BLaER1 treated with 17β-estradiol and CSF1 and Interleukin-3, amounts not matched to agents 10 nM and 100 nM (cell line): ENCODE results near the gene NPHP4.

ENCODE experiments used
- H3K27ac ChIP-seq, 11 experiments: shearing (Covaris generic); formaldehyde crosslinking; 2 replicates each; pipeline ENCODE4 v1.8.1; 2022
- H3K27me3 ChIP-seq, 11 experiments: shearing (Covaris generic); formaldehyde crosslinking; 2 replicates each; pipeline ENCODE4 v1.8.1; 2022
- H3K36me3 ChIP-seq, 11 experiments: shearing (Covaris generic); formaldehyde crosslinking; 2 replicates each; pipeline ENCODE4 v1.8.1; 2022
- H3K4me1 ChIP-seq, 10 experiments: shearing (Covaris generic); formaldehyde crosslinking; 2 replicates each; pipeline ENCODE4 v1.8.1; 2022
- H3K4me2 ChIP-seq, 11 experiments: shearing (Covaris generic); formaldehyde crosslinking; 2 replicates each; pipeline ENCODE4 v1.8.1; 2022
- H3K4me3 ChIP-seq, 10 experiments: shearing (Covaris generic); formaldehyde crosslinking; 2 replicates each; pipeline ENCODE4 v1.8.1; 2022
- H3K9ac ChIP-seq, 11 experiments: shearing (Covaris generic); formaldehyde crosslinking; 2 replicates each; pipeline ENCODE4 v1.8.1; 2022
- H3K9me3 ChIP-seq, 11 experiments: shearing (Covaris generic); formaldehyde crosslinking; replicated peaks in 1 of 11; 2 replicates each; pipeline ENCODE4 v1.8.1; 2022
- H4K20me1 ChIP-seq, 11 experiments: shearing (Covaris generic); formaldehyde crosslinking; 2 replicates each; pipeline ENCODE4 v1.8.1; 2022
- Cebpa-rat ChIP-seq, 11 experiments: shearing (Covaris generic); IDR thresholded peaks; 2 replicates each; pipeline ENCODE4 v1.8.1; 2022

Gene NPHP4

DNA sequence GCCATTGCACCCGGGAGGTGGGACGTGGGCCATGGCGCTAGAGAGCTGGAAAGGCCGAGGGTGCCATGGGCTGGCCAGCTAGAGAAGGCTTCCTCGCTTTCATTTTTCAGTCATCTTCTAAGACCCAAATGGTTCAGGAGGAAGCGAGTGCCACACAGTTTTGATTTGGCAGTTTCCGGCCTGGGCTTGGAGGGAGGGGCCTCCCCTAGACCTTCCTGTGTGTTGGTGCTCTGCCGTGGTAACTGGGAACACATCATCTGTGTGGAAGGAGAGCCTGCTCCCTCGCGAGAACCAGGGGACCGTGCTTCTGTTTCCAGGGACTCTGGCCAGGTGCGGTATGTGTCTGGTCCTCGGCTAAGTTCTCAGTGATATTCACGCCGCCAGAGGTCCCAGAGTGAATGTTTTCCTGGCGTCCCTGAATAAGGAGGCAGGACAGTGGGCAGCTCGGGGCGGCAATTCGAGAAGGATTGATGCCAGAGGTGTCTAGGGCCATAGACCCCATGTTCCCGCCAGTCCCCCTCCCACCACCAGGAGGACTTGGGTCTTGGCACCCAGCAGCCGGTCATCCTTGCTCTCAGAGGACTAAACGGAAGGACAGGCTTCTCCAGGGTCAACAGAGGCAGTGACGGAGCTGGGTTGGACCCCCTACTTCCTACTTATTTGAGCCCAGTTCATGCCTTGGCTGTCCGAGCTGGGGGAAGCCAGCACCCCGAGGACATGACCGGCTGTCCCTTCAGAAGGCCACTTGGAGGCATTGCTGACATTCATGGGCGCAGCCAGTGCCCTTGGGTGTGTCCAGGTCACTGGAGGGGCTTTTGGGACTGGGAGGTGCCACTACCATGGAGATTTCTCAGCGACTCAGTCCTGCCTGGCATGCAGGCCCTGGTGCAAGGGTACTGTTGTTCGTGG, 2.7 kb upstream of the NPHP4 start:
- Histone ChIP-seq H3K4me1 (peaks cover 43 to 66% (median 61%) of the 10 kb centered on the region in 10 experiments), H4K20me1 (peaks cover 0 to 84% (median 58%) of the 10 kb centered on the region in 11 experiments; a peak in 17 of 22 replicates), H3K36me3 (peaks cover 0 to 29% (median 14%) of the 10 kb centered on the region in 11 experiments; a peak in 13 of 22 replicates), H3K4me3 (peak overlapping the region in 9 of 10 experiments; percentile 62 to 87 (median 76); a peak in 17 of 20 replicates), H3K4me2 (peak overlapping the region; percentile 95 to 99 (median 99)), H3K27me3 (no peaks in the 10 kb centered on the region), H3K9ac (peak overlapping the region in 8 of 11 experiments; percentile 8 to 95 (median 92); a peak in 13 of 22 replicates), H3K27ac (peak overlapping the region in 8 of 11 experiments; percentile 51 to 96 (median 76); a peak in 16 of 22 replicates), H3K9me3 (no peaks in the 10 kb centered on the region)
- TF ChIP-seq Cebpa-rat (IDR thresholded peaks at IDR 0.05) = no peak

DNA sequence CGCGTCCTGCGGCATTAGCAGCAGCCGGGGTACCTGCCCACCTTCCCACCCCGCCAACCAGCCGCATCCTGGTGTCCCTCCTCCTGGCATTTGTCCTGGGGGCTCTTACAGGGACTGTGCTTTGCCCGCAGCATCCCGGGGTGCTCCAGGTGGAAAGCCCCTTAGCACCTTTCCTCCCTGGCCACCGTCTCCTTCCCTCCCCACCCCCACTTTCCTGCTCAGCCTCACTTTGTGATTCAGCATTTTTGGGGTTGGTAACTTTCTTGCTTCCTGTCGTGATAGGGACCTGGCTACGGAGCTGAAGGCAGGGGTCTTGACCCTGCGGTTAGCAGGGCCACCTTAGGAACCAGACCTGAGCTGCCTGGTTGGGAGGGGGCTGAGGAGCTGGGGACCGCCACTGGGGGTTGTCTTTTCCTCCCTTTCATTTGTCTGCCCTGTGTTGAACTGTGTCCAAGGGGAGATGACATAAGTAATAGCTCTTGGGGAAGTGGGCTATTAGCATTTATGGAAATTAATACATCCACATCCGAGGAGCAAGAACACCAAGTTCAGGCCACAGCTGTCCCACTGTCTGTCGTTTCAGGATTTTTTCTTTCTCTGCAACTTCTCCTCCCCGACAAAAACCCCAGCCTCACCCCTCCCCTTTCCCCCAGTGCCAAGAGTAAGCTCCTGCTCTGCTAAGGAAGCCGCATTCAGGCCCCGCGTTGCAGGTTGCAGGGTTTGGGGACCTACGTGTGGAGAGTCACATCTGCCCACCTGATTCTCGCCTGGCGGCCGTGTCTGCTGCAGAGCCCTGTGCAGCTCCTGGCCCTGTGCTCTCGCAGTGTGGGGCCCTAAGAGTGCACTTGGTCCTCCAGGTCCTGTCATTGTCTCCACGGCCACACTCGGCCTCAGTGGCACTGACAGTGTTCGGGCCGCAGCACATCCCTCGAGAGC, 1.6 kb upstream of the NPHP4 start:
- peaks cover 43 to 65% (median 57%) of the 10 kb centered on the region in 10 experiments for H3K4me1 ChIP-seq
- H3K9ac ChIP-seq = peak overlapping the region; percentile 62 to 99 (median 92)
- H4K20me1 ChIP-seq = peaks cover 0 to 82% (median 52%) of the 10 kb centered on the region in 11 experiments; a peak in 17 of 22 replicates
- peak overlapping the region; percentile 95 to 99 (median 99) for H3K4me2 ChIP-seq
- H3K27ac ChIP-seq = peak overlapping the region in 10 of 11 experiments; percentile 16 to 96 (median 71); a peak in 19 of 22 replicates
- H3K36me3 ChIP-seq = peaks cover 0 to 35% (median 14%) of the 10 kb centered on the region in 11 experiments; a peak in 13 of 22 replicates
- peak overlapping the region; percentile 62 to 87 (median 76) for H3K4me3 ChIP-seq
- TF ChIP-seq Cebpa-rat (IDR thresholded peaks at IDR 0.05) = no peak
- H3K27me3 ChIP-seq = no peaks in the 10 kb centered on the region
- no peaks in the 10 kb centered on the region for H3K9me3 ChIP-seq

DNA sequence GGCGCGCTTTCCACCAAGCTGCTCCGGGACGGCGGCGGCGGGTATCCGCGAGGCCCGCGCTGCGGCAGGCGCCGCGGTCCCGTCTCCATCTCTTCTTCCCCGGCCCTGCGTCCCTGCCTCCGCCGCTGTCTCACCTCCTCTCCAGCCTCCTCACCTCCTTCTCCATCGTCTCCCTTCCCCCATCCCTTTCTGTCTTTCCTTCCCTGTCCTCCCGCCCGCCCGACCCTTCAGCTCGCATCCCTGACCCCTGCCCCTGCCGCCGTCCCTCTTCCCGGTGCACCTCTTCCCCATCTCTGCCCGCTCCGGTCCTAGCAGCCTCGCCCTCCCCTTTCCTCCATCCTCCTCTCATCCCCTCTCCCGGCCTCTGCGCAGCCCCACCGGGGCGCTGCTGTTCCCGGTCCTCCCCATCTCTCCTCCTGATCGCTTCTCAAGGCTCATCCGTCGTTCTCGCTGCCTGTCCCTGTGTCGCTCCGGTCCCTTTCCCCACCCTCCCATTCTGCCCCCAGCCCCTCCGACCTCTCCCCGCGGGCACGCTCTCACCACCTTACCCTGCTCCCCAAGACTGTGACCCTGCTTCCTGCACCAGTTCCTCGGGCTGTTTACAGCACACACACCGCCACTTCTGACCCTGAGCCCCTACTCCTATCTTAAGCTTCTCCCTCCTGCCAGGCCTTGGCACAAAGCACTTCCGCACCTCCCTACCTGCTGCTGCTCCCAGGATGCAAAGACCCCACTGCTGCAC, 760 bp upstream of the NPHP4 start:
- no peak for TF ChIP-seq Cebpa-rat (IDR thresholded peaks at IDR 0.05)
- Histone ChIP-seq H3K27me3 (no peaks in the 10 kb centered on the region), H3K27ac (peak overlapping the region in 10 of 11 experiments; percentile 16 to 98 (median 76); a peak in 19 of 22 replicates), H3K9me3 (no peaks in the 10 kb centered on the region), H3K4me2 (peak overlapping the region; percentile 95 to 99 (median 99)), H3K4me3 (peak overlapping the region; percentile 62 to 87 (median 76)), H3K9ac (peak overlapping the region; percentile 62 to 99 (median 92)), H3K4me1 (peaks cover 43 to 61% (median 55%) of the 10 kb centered on the region in 10 experiments), H3K36me3 (peaks cover 0 to 31% (median 14%) of the 10 kb centered on the region in 11 experiments; a peak in 12 of 22 replicates), H4K20me1 (peaks cover 0 to 76% (median 44%) of the 10 kb centered on the region in 11 experiments; a peak in 17 of 22 replicates)

DNA sequence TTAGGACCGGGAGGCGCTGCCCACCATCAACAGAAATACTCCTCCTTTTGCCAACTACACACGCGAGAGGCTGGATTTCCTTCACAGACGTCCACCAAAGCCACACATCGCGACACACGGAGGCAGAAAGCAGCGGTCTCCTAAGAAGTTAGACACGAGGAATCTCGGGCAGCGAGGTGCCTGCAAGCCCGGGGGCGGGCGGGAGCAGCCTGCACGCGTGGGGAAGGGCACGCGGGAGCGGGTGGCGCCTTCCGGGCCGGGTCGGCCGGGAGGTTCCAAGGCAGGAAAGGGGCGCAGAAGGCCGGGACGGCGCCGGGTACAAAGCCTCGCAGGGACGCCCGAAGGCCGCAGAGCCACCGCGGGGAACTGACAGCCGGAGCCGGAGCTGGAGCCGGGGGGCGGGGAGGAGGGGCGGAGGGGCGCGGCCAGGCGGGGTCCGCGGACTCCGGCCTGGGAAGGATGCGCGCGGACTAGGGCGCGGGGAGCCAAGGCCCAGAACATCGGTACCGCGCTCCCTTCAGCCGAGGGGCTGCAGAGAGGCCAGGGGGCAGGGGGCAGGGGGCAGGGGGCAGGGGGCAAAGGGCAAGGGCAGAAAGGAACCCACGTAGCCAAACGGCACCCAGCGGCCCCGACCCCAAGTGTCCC, 722 bp downstream of the NPHP4 start:
- peak overlapping the region; percentile 91 to 99 (median 98) for H3K4me2 ChIP-seq
- H3K36me3 ChIP-seq = peaks cover 0 to 23% (median 10%) of the 10 kb centered on the region in 11 experiments; a peak in 13 of 22 replicates
- no peaks in the 10 kb centered on the region for H3K9me3 ChIP-seq
- no peak for TF ChIP-seq Cebpa-rat (IDR thresholded peaks at IDR 0.05)
- H3K4me1 ChIP-seq = peaks cover 41 to 52% (median 48%) of the 10 kb centered on the region in 10 experiments
- H3K27ac ChIP-seq = peak overlapping the region; percentile 91 to 99 (median 96)
- no peaks in the 10 kb centered on the region for H3K27me3 ChIP-seq
- peak overlapping the region; percentile 90 to 99 (median 94) for H3K9ac ChIP-seq
- peak overlapping the region; percentile 62 to 87 (median 76) for H3K4me3 ChIP-seq
- peaks cover 0 to 61% (median 31%) of the 10 kb centered on the region in 11 experiments; a peak in 15 of 22 replicates for H4K20me1 ChIP-seq

GRCh38 chr1:5990913-5991312, 1.3 kb downstream of the NPHP4 start:
- Histone ChIP-seq H3K4me1 (peaks cover 37 to 46% (median 42%) of the 10 kb centered on the region in 10 experiments), H4K20me1 (peaks cover 0 to 55% (median 27%) of the 10 kb centered on the region in 11 experiments; a peak in 14 of 22 replicates), H3K4me3 (peak overlapping the region; percentile 62 to 87 (median 76)), H3K4me2 (peak overlapping the region; percentile 91 to 99 (median 98)), H3K9me3 (no peaks in the 10 kb centered on the region), H3K36me3 (peaks cover 0 to 22% (median 9%) of the 10 kb centered on the region in 11 experiments; a peak in 15 of 22 replicates), H3K27me3 (no peaks in the 10 kb centered on the region), H3K9ac (peak overlapping the region; percentile 71 to 99 (median 94); a peak in 21 of 22 replicates), H3K27ac (peak overlapping the region in 7 of 11 experiments; percentile 27 to 98 (median 53); a peak in 6 of 22 replicates)
- no peak for TF ChIP-seq Cebpa-rat (IDR thresholded peaks at IDR 0.05)

DNA sequence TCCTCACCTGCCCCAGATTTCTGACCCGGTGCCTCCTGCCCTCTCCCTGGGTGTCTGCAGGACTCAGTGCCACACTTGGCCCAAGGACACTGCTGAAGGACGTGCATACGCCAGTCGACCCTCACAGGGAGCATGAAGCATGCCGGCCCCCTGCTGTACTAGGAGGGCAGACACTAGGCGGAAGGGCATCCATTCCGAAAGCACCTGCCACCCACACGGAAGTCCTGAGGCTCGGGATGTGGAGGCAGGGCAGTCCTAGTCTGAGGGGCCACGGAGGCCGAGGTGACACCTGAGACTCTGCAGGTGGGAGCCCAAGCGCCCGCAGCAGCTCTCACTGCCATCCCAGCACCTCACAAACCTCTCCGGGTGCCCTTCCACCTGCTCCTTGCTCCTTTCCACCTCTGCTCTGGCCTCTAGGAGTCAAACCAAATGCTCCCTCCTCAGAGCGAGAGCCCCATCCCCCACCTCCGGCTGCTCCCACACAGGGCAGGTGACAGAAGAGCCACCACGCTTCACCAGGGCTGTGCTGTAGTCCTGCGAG, 2.4 kb downstream of the NPHP4 start:
- Histone ChIP-seq H3K36me3 (peaks cover 6 to 25% (median 16%) of the 10 kb centered on the region in 11 experiments; a peak in 21 of 22 replicates), H3K9ac (no peak overlapping the region), H3K4me2 (peak overlapping the region in 7 of 11 experiments; percentile 28 to 98 (median 97); a peak in 5 of 22 replicates), H3K9me3 (no peaks in the 10 kb centered on the region), H3K27me3 (no peaks in the 10 kb centered on the region), H4K20me1 (peaks cover 0 to 44% (median 20%) of the 10 kb centered on the region in 11 experiments; a peak in 13 of 22 replicates), H3K4me1 (peaks cover 25 to 35% (median 31%) of the 10 kb centered on the region in 10 experiments), H3K27ac (no peak overlapping the region), H3K4me3 (no peak overlapping the region)
- TF ChIP-seq Cebpa-rat (IDR thresholded peaks at IDR 0.05) = no peak

DNA sequence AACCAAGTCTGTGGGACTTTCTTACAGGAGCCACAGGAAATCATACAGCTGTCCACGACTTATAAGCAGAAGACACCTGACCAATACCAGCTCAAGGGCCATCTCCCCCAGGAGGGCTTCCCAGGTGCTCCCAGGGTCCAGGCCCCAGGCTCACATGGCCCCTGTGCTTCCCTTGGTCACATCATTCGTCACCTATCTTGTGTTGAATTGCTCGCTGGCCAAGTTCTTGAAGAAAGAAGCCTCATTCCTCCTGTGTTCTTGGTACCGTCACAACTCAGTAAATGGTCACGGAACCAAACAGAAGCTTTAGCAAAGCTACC, 3.0 kb downstream of the NPHP4 start:
- no peak overlapping the region for H3K4me2 ChIP-seq
- peaks cover 10 to 30% (median 21%) of the 10 kb centered on the region in 11 experiments; a peak in 21 of 22 replicates for H3K36me3 ChIP-seq
- TF ChIP-seq Cebpa-rat (IDR thresholded peaks at IDR 0.05) = no peak
- H3K9me3 ChIP-seq = no peaks in the 10 kb centered on the region
- H3K4me1 ChIP-seq = peaks cover 20 to 29% (median 26%) of the 10 kb centered on the region in 10 experiments
- H4K20me1 ChIP-seq = peaks cover 0 to 39% (median 16%) of the 10 kb centered on the region in 11 experiments; a peak in 12 of 22 replicates
- no peaks in the 10 kb centered on the region for H3K27me3 ChIP-seq
- no peak overlapping the region for H3K27ac ChIP-seq
- no peak overlapping the region for H3K4me3 ChIP-seq
- H3K9ac ChIP-seq = 0 out of 22 replicates have a peak overlapping the region, but pooled peaks of 1 of the 11 experiments have one; percentile 17
